ENCODE data around the gene USP25.

The USP25 gene

GRCh38 chr21:15741510-15741909, 11.7 kb downstream of the USP25 start:
- WGBS (ENCODE audit: extremely low coverage, insufficient coverage, insufficient read length), result no CpG with 5 or more reads among the region's 1 CpG
- H3K27ac ChIP-seq (ENCODE audit: low read depth, low read length), result no peak overlapping the region
- H3K23ac ChIP-seq (ENCODE audit: low read length), result no peak overlapping the region

GRCh38 chr21:15742052-15742670, 12.4 kb downstream of the USP25 start:
- Histone ChIP-seq H3K4ac (ENCODE audit: low read depth, low read length) (peak overlapping the region; percentile 59), H4K12ac (ENCODE audit: low read depth, low read length) (no peak overlapping the region), H3K4me1 (ENCODE audit: control insufficient read depth in 1 of 2, insufficient read depth in 2 of 2, low read length in 2 of 2) (peaks cover 20 to 26% of the 10 kb centered on the region in 2 experiments), H2BK120ac (ENCODE audit: insufficient read depth, low read length, poor library complexity) (no peak overlapping the region), H2AK5ac (ENCODE audit: low read length) (no peak overlapping the region), H4K91ac (ENCODE audit: low read depth, low read length) (no peak overlapping the region), H2BK5ac (ENCODE audit: low read depth, low read length, poor library complexity) (no peak overlapping the region), H3K79me2 (ENCODE audit: control insufficient read depth, insufficient read depth, low read length, poor library complexity) (peaks cover 22% of the 10 kb centered on the region), H4K8ac (ENCODE audit: low read depth, low read length) (no peak overlapping the region), H3K4me2 (ENCODE audit: low read length) (no peak overlapping the region), H3K23ac (ENCODE audit: low read length) (no peak overlapping the region), H3K27ac (ENCODE audit: low read depth, low read length) (peak overlapping the region; percentile 16), H2AFZ (ENCODE audit: insufficient read depth, low read length, poor library complexity) (no peak overlapping the region), H3K79me1 (ENCODE audit: low read length) (peaks cover 6% of the 10 kb centered on the region), H3K4me3 (ENCODE audit: low read depth, low read length) (no peak overlapping the region), H3K9me3 (ENCODE audit: insufficient read depth, low read depth, low read length) (peaks cover 2% of the 10 kb centered on the region), H3K9ac (ENCODE audit: low read length) (no peak overlapping the region), H3K36me3 (ENCODE audit: control insufficient read depth in 1 of 2, insufficient read depth in 2 of 2, low read length in 2 of 2) (peaks cover 0 to 3% of the 10 kb centered on the region in 2 experiments), H3K14ac (ENCODE audit: low read length) (no peak overlapping the region), H2BK12ac (ENCODE audit: low read length) (peak overlapping the region; percentile 48), H3K18ac (ENCODE audit: low read length) (peak overlapping the region; percentile 12), H3K27me3 (ENCODE audit: insufficient read depth, low read length) (no peaks in the 10 kb centered on the region)
- WGBS (ENCODE audit: extremely low coverage, insufficient coverage, insufficient read length), result no CpG with 5 or more reads among the region's 4 CpGs
- DNase-seq, result no peak

More at GRCh38 chr21:15741510-15741909, 11.7 kb downstream of the USP25 start:
- Histone ChIP-seq H3K14ac (ENCODE audit: low read length) (no peak overlapping the region), H2AFZ (ENCODE audit: insufficient read depth, low read length, poor library complexity) (no peak overlapping the region), H3K18ac (ENCODE audit: low read length) (no peak overlapping the region), H3K27me3 (ENCODE audit: insufficient read depth, low read length) (no peaks in the 10 kb centered on the region), H3K79me2 (ENCODE audit: control insufficient read depth, insufficient read depth, low read length, poor library complexity) (peaks cover 22% of the 10 kb centered on the region), H4K8ac (ENCODE audit: low read depth, low read length) (no peak overlapping the region), H3K4me1 (ENCODE audit: control insufficient read depth in 1 of 2, insufficient read depth in 2 of 2, low read length in 2 of 2) (peaks cover 20 to 26% of the 10 kb centered on the region in 2 experiments), H3K9me3 (ENCODE audit: insufficient read depth, low read depth, low read length) (peaks cover 2% of the 10 kb centered on the region), H3K4me2 (ENCODE audit: low read length) (no peak overlapping the region), H4K12ac (ENCODE audit: low read depth, low read length) (no peak overlapping the region), H3K4me3 (ENCODE audit: low read depth, low read length) (no peak overlapping the region), H2AK5ac (ENCODE audit: low read length) (no peak overlapping the region), H2BK12ac (ENCODE audit: low read length) (no peak overlapping the region), H3K9ac (ENCODE audit: low read length) (no peak overlapping the region), H3K36me3 (ENCODE audit: control insufficient read depth in 1 of 2, insufficient read depth in 2 of 2, low read length in 2 of 2) (peaks cover 0 to 3% of the 10 kb centered on the region in 2 experiments), H3K79me1 (ENCODE audit: low read length) (peaks cover 6% of the 10 kb centered on the region), H3K4ac (ENCODE audit: low read depth, low read length) (no peak overlapping the region), H4K91ac (ENCODE audit: low read depth, low read length) (no peak overlapping the region), H2BK5ac (ENCODE audit: low read depth, low read length, poor library complexity) (no peak overlapping the region), H2BK120ac (ENCODE audit: insufficient read depth, low read length, poor library complexity) (no peak overlapping the region)
- DNase-seq, result peak in 1 of 2 donors; percentile 69

- peak overlapping the region; percentile 59 for H3K4ac ChIP-seq (ENCODE audit: low read depth, low read length)
- peaks cover 22% of the 10 kb centered on the region for H3K79me2 ChIP-seq (ENCODE audit: control insufficient read depth, insufficient read depth, low read length, poor library complexity)
- no peak overlapping the region for H2AK5ac ChIP-seq (ENCODE audit: low read length)
- no peak overlapping the region for H2BK120ac ChIP-seq (ENCODE audit: insufficient read depth, low read length, poor library complexity)
- no peak overlapping the region for H3K4me3 ChIP-seq (ENCODE audit: low read depth, low read length)
- H3K14ac ChIP-seq (ENCODE audit: low read length), result peak overlapping the region; percentile 3
- no peak overlapping the region for H4K8ac ChIP-seq (ENCODE audit: low read depth, low read length)
- H3K23ac ChIP-seq (ENCODE audit: low read length), result no peak overlapping the region
- H4K91ac ChIP-seq (ENCODE audit: low read depth, low read length), result peak overlapping the region; percentile 50
- H2AFZ ChIP-seq (ENCODE audit: insufficient read depth, low read length, poor library complexity), result no peak overlapping the region
- no peak overlapping the region for H2BK5ac ChIP-seq (ENCODE audit: low read depth, low read length, poor library complexity)
- H2BK12ac ChIP-seq (ENCODE audit: low read length), result peak overlapping the region; percentile 48
- H3K9me3 ChIP-seq (ENCODE audit: insufficient read depth, low read depth, low read length), result peaks cover 2% of the 10 kb centered on the region
- no peak overlapping the region for H4K12ac ChIP-seq (ENCODE audit: low read depth, low read length)
- peak overlapping the region; percentile 16 for H3K27ac ChIP-seq (ENCODE audit: low read depth, low read length)
- H3K27me3 ChIP-seq (ENCODE audit: insufficient read depth, low read length), result no peaks in the 10 kb centered on the region
- peaks cover 20 to 26% of the 10 kb centered on the region in 2 experiments for H3K4me1 ChIP-seq (ENCODE audit: control insufficient read depth in 1 of 2, insufficient read depth in 2 of 2, low read length in 2 of 2)
- no CpG with 5 or more reads among the region's 13 CpGs for WGBS (ENCODE audit: extremely low coverage, insufficient coverage, insufficient read length)
- H3K9ac ChIP-seq (ENCODE audit: low read length), result no peak overlapping the region
- peaks cover 0 to 3% of the 10 kb centered on the region in 2 experiments for H3K36me3 ChIP-seq (ENCODE audit: control insufficient read depth in 1 of 2, insufficient read depth in 2 of 2, low read length in 2 of 2)
- no peak for DNase-seq
- peak overlapping the region; percentile 12 for H3K18ac ChIP-seq (ENCODE audit: low read length)
- peaks cover 6% of the 10 kb centered on the region for H3K79me1 ChIP-seq (ENCODE audit: low read length)
- no peak overlapping the region for H3K4me2 ChIP-seq (ENCODE audit: low read length)
Observed at GRCh38 chr21:15742694-15743093, 12.9 kb downstream of the USP25 start.

GRCh38 chr21:15743593-15743992, 13.8 kb downstream of the USP25 start:
- peaks cover 20 to 26% of the 10 kb centered on the region in 2 experiments for H3K4me1 ChIP-seq (ENCODE audit: control insufficient read depth in 1 of 2, insufficient read depth in 2 of 2, low read length in 2 of 2)
- no peak overlapping the region for H3K4me2 ChIP-seq (ENCODE audit: low read length)
- H4K91ac ChIP-seq (ENCODE audit: low read depth, low read length), result no peak overlapping the region
- peak overlapping the region; percentile 96 for H3K4ac ChIP-seq (ENCODE audit: low read depth, low read length)
- no peak overlapping the region for H4K8ac ChIP-seq (ENCODE audit: low read depth, low read length)
- H2BK120ac ChIP-seq (ENCODE audit: insufficient read depth, low read length, poor library complexity), result no peak overlapping the region
- no peak overlapping the region for H3K9ac ChIP-seq (ENCODE audit: low read length)
- no peak overlapping the region for H4K12ac ChIP-seq (ENCODE audit: low read depth, low read length)
- H2BK12ac ChIP-seq (ENCODE audit: low read length), result no peak overlapping the region
- H3K23ac ChIP-seq (ENCODE audit: low read length), result no peak overlapping the region
- H3K27me3 ChIP-seq (ENCODE audit: insufficient read depth, low read length), result no peaks in the 10 kb centered on the region
- peaks cover 2% of the 10 kb centered on the region for H3K9me3 ChIP-seq (ENCODE audit: insufficient read depth, low read depth, low read length)
- no peak overlapping the region for H3K18ac ChIP-seq (ENCODE audit: low read length)
- peak in 1 of 2 donors; percentile 18 for DNase-seq
- peaks cover 0 to 3% of the 10 kb centered on the region in 2 experiments for H3K36me3 ChIP-seq (ENCODE audit: control insufficient read depth in 1 of 2, insufficient read depth in 2 of 2, low read length in 2 of 2)
- no peak overlapping the region for H2AFZ ChIP-seq (ENCODE audit: insufficient read depth, low read length, poor library complexity)
- H2AK5ac ChIP-seq (ENCODE audit: low read length), result no peak overlapping the region
- no peak overlapping the region for H3K14ac ChIP-seq (ENCODE audit: low read length)
- H3K4me3 ChIP-seq (ENCODE audit: low read depth, low read length), result no peak overlapping the region
- no peak overlapping the region for H2BK5ac ChIP-seq (ENCODE audit: low read depth, low read length, poor library complexity)
- peaks cover 6% of the 10 kb centered on the region for H3K79me1 ChIP-seq (ENCODE audit: low read length)
- no CpG with 5 or more reads among the region's 4 CpGs for WGBS (ENCODE audit: extremely low coverage, insufficient coverage, insufficient read length)
- H3K79me2 ChIP-seq (ENCODE audit: control insufficient read depth, insufficient read depth, low read length, poor library complexity), result peaks cover 26% of the 10 kb centered on the region
- H3K27ac ChIP-seq (ENCODE audit: low read depth, low read length), result no peak overlapping the region

Data from trophoblast cell (in vitro differentiated cells and primary cell).